HCT116 (cell line): Measurements from ENCODE around the gene GPR34. TPM values are rescaled to one million over a fixed set of nuclear protein-coding genes. Genes with fewer than 3 reads are reported as not detected.
"Not testable (repeated sequence)": the region's sequence is repeated elsewhere in the genome, so short reads cannot be mapped to it uniquely, and the experiment has no call there.

Experiments
- ATAC-seq: fragments of 200-7000 bp; cut with Tn5 transposase; 2 replicates; pipeline ENCODE4 v1.9.1; 2020; ENCODE audit warnings: mild to moderate bottlenecking, moderate library complexity
- BruUV-seq: library from RNA; stranded (reverse); fragments of 400-500 nt; replicated peaks from 2 replicates; lab custom pipeline; 2021; lab: Mats Ljungman, UMichigan
- CTCF ChIA-PET: fragments of 300-600 bp; sonication (Branson Sonifier 250); formaldehyde crosslinking; loops from one replicate; lab custom pipeline; 2021; ENCODE audit warnings: antibody characterized with exemption; lab: Charles Lee
- POLR2A ChIA-PET: fragments of 300-600, 350-600 bp; sonication (Branson Sonifier 250); formaldehyde crosslinking; loops from one replicate; lab custom pipeline; 2021; ENCODE audit warnings: antibody characterized with exemption; lab: Charles Lee
- RAD21 ChIA-PET, 2 experiments: fragments of 300-600 bp; sonication (Branson Sonifier 250); formaldehyde crosslinking; loops; one replicate each; lab custom pipeline; 2023; ENCODE audit warnings: low total read pairs in 2 of 2; ENCODE audit not compliant: uncharacterized antibody in 2 of 2, unreplicated experiment in 2 of 2, low non-redundant PET in 1 of 2; lab: Charles Lee
- DNase-seq: peaks from one replicate; pipeline ENCODE4 v3.0.0-alpha.2; 2010; ENCODE audit warnings: low read depth, low spot score
- H2AFZ ChIP-seq: fragments of 200-600 bp; shearing (Covaris generic), sonication (generic); 2 replicates; pipeline ENCODE4 v1.6.1; 2017; ENCODE audit warnings: low read depth, mixed run types, mixed read lengths, antibody characterized with exemption, low read length; ENCODE audit not compliant: poor library complexity, severe bottlenecking
- H3K27ac ChIP-seq: 2 replicates; pipeline ENCODE4 v1.5.1; 2012; ENCODE audit warnings: low read depth, low read length
- H3K27me3 ChIP-seq: fragments of 200-600 bp; sonication (generic); 2 replicates; pipeline ENCODE4 v1.6.1; 2016; ENCODE audit warnings: mixed run types, low read length, mixed read lengths; ENCODE audit not compliant: insufficient read depth
- H3K36me3 ChIP-seq, 2 experiments: fragments of 200-500 bp in 1 of 2; fragments of 200-600 bp in 1 of 2; sonication (Bioruptor generic) in 1 of 2; sonication (generic) in 1 of 2; 2 replicates each; pipeline versions ENCODE4 v1.5.1 to v1.6.1; 2014 to 2016; ENCODE audit warnings: low read length in 2 of 2, inconsistent platforms in 1 of 2, mixed read lengths in 1 of 2, mixed run types in 1 of 2; ENCODE audit not compliant: insufficient read depth in 2 of 2, control insufficient read depth in 1 of 2
- H3K4me1 ChIP-seq, 2 experiments: fragments of 200-600 bp in 1 of 2; sonication (generic) in 1 of 2; 2 replicates each; pipeline versions ENCODE4 v1.5.1 to v1.6.1; 2012 to 2017; ENCODE audit warnings: low read length in 2 of 2, inconsistent platforms in 1 of 2, mild to moderate bottlenecking in 1 of 2, mixed read lengths in 1 of 2, mixed run types in 1 of 2, moderate library complexity in 1 of 2; ENCODE audit not compliant: insufficient read depth in 2 of 2, control insufficient read depth in 1 of 2
- H3K4me2 ChIP-seq: fragments of 200-600 bp; sonication (generic); 2 replicates; pipeline ENCODE4 v1.6.1; 2017; ENCODE audit warnings: mixed run types, low read length, mixed read lengths
- H3K4me3 ChIP-seq, 2 experiments: fragments of 200-600 bp in 1 of 2; sonication (generic) in 1 of 2; replicated peaks in 1 of 2; 2 replicates each; pipeline ENCODE4 v1.5.1; 2011 to 2016; ENCODE audit warnings: low read length in 2 of 2, control low read depth in 1 of 2, low read depth in 1 of 2, mild to moderate bottlenecking in 1 of 2, mixed read lengths in 1 of 2, mixed run types in 1 of 2
- H3K79me2 ChIP-seq: fragments of 200-600 bp; sonication (generic); 2 replicates; pipeline ENCODE4 v1.6.1; 2017; ENCODE audit warnings: mild to moderate bottlenecking, mixed run types, low read length, moderate library complexity, mixed read lengths; ENCODE audit not compliant: insufficient read depth
- H3K9ac ChIP-seq: fragments of 200-600 bp; sonication (generic); 2 replicates; pipeline ENCODE4 v1.6.1; 2016; ENCODE audit warnings: low read length, mixed read lengths
- H3K9me2 ChIP-seq: fragments of 200-600 bp; sonication (generic), shearing (Covaris generic); 2 replicates; pipeline ENCODE4 v1.6.1; 2017; ENCODE audit warnings: mixed run types, mild to moderate bottlenecking, moderate library complexity; ENCODE audit not compliant: insufficient read depth
- H3K9me3 ChIP-seq, 2 experiments: fragments of 200-500 bp in 1 of 2; fragments of 200-600 bp in 1 of 2; sonication (Bioruptor generic) in 1 of 2; sonication (generic) in 1 of 2; 2 replicates each; pipeline ENCODE4 v1.6.1; 2014 to 2017; ENCODE audit warnings: low read length in 2 of 2, mixed read lengths in 2 of 2, inconsistent platforms in 1 of 2, low read depth in 1 of 2, mild to moderate bottlenecking in 1 of 2, mixed run types in 1 of 2, moderate library complexity in 1 of 2; ENCODE audit not compliant: control insufficient read depth in 1 of 2, insufficient read depth in 1 of 2
- H4K20me1 ChIP-seq: fragments of 200-600 bp; sonication (generic), shearing (Covaris generic); 2 replicates; pipeline ENCODE4 v1.6.1; 2017; ENCODE audit warnings: mixed run types, mild to moderate bottlenecking, moderate library complexity; ENCODE audit not compliant: insufficient read depth
- intact Hi-C: fragments of 100-400 bp; cut with micrococcal nuclease; formaldehyde crosslinking; loops from 2 replicates; pipeline ENCODE4 v1.10.0; 2022
- total RNA-seq: library from RNA; stranded (reverse); gene quantifications from one replicate; pipeline ENCODE4 v1.2.1, GENCODE V29; 2021; ENCODE audit not compliant: unreplicated experiment
- TF ChIP-seq, protein P1 (sequence below): IDR thresholded peaks from 2 replicates; pipeline ENCODE4 v1.6.1; 2012

Gene GPR34
- total RNA-seq, 1 experiment from 2014 or later, result not detected

DNA sequence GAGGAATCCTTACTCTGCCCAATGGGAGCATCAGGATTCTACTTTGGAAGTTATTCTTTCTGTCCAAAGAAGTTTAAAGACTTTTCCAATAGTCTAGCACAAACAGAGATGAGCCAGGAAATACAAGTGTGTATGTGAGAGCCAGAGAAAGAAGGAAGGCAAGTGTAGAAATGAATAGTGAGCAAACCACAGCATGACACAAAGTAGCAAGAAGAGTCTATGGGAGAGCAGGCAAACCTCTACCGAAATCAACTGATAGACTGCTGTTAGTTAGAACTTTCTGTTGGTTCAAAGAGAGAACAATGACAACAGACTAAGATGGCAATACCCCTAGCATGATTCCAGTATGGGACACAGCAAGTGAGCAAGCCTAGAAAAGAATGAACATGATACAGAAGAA is 16.1 kb upstream of the GPR34 start:
- no peak overlapping the region for H3K4me2 ChIP-seq
- POLR2A ChIA-PET, result no interaction called here
- H3K4me1 ChIP-seq, result no peaks in the 10 kb centered on the region
- H3K9me3 ChIP-seq, result no peaks in the 10 kb centered on the region
- no peak overlapping the region for H3K9ac ChIP-seq
- no peaks in the 10 kb centered on the region for H3K9me2 ChIP-seq
- H3K4me3 ChIP-seq, result no peak overlapping the region
- H3K79me2 ChIP-seq, result no peaks in the 10 kb centered on the region
- no peaks in the 10 kb centered on the region for H4K20me1 ChIP-seq
- no peak for DNase-seq
- no peak overlapping the region for H2AFZ ChIP-seq
- no peak for ATAC-seq
- intact Hi-C loops, result no loop called here
- no TSS peak for BruUV-seq
- TF ChIP-seq, protein P1, sequence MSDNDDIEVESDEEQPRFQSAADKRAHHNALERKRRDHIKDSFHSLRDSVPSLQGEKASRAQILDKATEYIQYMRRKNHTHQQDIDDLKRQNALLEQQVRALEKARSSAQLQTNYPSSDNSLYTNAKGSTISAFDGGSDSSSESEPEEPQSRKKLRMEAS, result no peak
- TF ChIP-seq, all 23 proteins: peak for 0
- CTCF ChIA-PET, result no interaction called here
- H3K36me3 ChIP-seq, result no peaks in the 10 kb centered on the region
- no peak overlapping the region for H3K27ac ChIP-seq
- RAD21 ChIA-PET, result no interaction called here
- no peaks in the 10 kb centered on the region for H3K27me3 ChIP-seq

DNA sequence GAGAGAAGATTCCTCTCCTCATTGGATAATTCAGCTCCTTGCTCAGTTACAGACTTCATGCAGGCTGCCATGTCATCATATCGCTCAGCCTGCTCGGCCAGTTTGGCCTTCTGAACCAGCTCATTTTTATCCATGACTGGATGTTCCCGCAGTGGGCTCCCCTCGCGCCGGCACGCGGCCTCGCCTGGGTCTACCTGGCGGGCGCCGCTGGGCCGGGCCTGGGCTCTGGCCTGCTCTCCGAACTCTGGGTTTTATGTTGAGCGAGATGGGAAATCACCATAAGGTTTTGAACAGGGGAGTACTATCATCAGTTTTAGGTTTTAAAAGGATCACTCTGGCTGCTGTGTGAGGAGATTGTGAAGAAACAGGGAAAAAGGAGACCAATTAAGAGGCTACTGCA is 12.4 kb upstream of the GPR34 start:
- H3K27me3 ChIP-seq, H3K9me2 ChIP-seq, H3K4me2 ChIP-seq, H3K79me2 ChIP-seq, H2AFZ ChIP-seq, intact Hi-C loops, H3K9me3 ChIP-seq, H3K36me3 ChIP-seq, H3K27ac ChIP-seq, POLR2A ChIA-PET, DNase-seq, CTCF ChIA-PET, H3K4me3 ChIP-seq, RAD21 ChIA-PET, H4K20me1 ChIP-seq, H3K4me1 ChIP-seq, H3K9ac ChIP-seq, ATAC-seq, BruUV-seq: not testable (repeated sequence)
